GM19043 (cell line): Measurements from ENCODE around the gene KRT27.

Source experiments
- ATAC-seq: cut with Tn5 transposase; IDR thresholded peaks from one replicate; pipeline ENCODE4 v1.9.1; 2021; ENCODE audit warnings: low read depth; ENCODE audit not compliant: unreplicated experiment

KRT27 gene

DNA sequence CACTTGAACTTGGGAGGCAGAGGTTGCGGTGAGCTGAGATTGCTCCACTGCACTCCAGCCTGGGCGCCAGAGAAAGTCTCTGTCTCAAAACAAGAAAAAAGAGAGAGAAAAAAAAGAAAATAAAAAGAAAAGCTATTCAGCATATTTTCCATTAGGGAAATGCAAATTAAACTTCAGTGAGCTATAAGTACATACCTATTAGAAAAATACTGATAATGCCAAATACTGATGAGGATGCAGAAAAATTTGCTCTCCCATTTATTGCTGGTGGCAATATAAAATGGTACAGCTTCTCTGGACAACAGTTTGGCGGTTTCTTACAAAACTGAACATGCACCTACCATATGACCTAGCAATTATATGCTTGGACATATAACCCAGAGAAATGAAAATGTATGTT, 30.3 kb upstream of the KRT27 start:
- ATAC-seq, result no peak

GRCh38 chr17:40810494-40810893, 28.1 kb upstream of the KRT27 start:
- ATAC-seq, result no peak

GRCh38 chr17:40809721-40810421, 27.5 kb upstream of the KRT27 start:
- ATAC-seq, result no peak

DNA sequence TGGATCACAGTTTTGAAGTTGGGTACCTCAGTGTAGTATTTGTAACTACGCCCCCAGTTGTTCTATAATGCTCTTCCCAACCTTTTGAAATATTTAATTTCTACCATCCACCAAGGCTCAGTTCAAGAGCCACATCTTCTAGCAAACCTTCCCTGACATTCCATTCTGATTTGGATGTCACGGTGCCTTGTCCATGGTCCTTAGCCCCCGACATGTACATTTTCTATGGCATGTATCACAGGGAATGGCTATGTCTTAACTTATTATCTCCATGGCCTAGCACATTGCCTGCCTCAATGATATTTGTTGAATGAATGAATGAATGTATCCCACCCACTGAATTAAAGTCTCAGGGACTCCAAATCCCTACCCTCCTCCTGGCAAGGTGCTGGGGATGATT, 23.8 kb upstream of the KRT27 start:
- ATAC-seq, result no peak

- no peak for ATAC-seq
Measured at GRCh38 chr17:40803617-40804082, 21.3 kb upstream of the KRT27 start.

DNA sequence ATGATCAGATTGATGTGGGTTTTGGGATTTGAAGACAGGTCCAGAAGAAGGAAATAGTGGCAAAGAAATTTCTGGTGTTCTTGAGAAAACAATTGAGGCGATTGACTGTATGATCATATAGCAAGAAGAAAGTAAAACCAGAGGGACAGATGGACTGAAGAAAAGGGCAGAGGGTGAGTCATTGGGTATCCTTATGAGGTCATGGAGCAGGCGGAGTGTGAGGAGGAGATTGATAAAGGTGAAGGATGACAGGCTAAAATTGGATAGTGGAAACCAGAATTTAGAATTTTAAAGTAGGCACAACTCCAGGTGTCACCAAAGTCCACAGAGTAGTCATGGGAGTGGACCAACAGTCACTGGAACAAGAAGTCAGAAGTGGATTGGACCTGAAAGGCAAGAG, 18.8 kb upstream of the KRT27 start:
- no peak for ATAC-seq

DNA sequence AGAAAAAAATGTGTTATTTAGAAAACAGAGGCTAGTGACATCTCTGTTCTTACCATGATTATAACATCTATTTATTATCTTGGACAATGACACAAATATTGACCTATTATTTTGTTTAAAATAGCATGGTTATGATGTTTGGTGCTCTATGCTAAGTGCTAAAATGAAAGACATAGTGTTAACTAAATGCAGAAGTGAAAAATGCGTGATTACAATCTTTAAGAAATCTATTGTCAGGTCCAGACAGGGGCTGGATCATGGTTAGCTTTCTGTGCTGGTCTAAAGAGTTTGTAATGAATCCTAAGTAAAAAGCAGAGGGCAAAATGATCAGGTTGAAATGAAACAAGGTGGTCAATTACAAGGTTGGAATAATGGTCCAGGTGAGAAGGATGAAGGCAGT, 18.0 kb upstream of the KRT27 start:
- no peak for ATAC-seq

GRCh38 chr17:40799859-40800258, 17.5 kb upstream of the KRT27 start, which contains the start of gene KRT28:
Gene KRT28, minus strand, starts transcription at chr17:40799959. Its CDS starts 66 bp downstream, at chr17:40799893.
- ATAC-seq, result no peak

- ATAC-seq, result no peak
Measured at GRCh38 chr17:40796846-40797245, 14.5 kb upstream of the KRT27 start.

DNA sequence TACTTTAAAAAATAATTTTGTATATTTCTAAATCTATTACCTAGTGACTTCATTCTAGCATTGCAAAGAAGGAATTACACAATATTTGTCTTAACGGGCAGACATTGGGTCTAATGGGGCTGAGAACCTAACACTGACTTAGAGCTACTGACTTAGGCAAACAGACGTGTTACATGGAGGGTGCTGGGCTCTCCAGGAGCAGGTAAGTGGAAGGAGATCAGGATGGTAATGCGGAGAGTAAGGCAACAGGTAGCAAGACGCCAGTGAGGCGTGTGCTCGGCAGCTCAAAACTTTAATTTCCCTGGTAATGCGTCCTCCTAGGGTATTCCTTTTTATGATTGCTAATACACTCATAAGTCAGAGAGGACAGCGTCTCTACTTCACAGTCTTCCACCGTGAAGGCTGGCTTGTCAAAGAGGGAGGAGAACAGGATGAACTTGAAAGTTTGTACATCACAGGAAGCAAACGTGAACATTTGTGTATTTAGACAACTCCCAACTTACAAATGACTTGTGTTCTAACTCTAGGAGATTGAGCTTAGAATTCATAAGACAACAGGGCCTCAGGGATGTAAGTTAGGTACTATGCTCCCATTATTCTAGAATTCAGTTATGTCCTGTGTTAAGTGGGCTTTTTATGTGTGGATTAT, 12.8 kb upstream of the KRT27 start:
- no peak for ATAC-seq

GRCh38 chr17:40794466-40794865, 12.1 kb upstream of the KRT27 start:
- ATAC-seq, result no peak

GRCh38 chr17:40793832-40794231, 11.5 kb upstream of the KRT27 start:
- ATAC-seq, result no peak

DNA sequence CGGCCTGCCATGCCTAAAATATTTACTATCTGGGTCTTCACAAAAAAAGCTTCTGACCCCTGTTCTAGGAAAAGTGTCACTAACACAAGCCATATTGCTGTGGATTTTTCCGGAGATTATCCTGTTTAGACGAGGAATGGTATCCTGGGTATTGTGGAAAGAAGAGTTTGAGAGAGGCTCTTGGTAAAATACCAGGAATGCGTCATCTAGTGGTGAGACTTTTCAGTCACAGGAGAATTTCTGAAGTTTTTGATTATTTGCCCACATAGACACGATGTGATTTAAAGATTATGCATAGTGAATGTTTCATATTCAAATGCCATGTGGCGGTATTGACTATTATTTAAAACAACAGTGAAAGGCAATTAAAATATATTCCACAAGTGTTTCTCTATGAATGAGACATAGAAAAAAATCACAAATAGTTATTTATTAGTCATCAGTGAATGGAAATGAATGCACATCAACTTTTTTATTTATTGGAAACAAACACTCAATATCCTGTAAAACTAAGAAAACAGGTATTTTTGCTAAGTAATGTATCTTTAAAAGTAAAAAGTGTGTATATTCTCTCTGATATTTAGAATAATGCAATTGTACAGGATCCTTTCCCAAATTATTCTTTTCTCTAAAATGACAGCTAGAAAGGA, 9.6 kb upstream of the KRT27 start:
- no peak for ATAC-seq

DNA sequence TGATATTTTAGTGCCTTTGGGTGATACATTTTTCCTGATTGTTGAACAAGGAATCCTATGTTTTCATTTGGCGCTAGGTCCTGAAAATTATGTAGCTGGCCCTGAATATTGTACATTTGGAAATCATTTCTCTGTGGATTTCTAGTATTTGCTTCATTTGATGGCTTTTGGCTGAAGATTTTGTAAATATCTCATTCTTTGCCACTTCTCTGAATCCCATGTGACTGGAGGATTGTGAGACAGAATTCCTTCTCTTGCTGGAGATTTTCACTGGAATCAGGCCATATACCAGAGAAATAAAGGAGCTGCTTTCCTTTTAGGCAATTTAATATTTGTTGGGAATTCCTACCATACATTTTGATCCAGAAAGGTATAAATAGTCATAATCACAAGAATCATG, 8.8 kb upstream of the KRT27 start:
- ATAC-seq, result no peak

GRCh38 chr17:40779181-40779909, 3.0 kb downstream of the KRT27 start:
- ATAC-seq, result no peak

DNA sequence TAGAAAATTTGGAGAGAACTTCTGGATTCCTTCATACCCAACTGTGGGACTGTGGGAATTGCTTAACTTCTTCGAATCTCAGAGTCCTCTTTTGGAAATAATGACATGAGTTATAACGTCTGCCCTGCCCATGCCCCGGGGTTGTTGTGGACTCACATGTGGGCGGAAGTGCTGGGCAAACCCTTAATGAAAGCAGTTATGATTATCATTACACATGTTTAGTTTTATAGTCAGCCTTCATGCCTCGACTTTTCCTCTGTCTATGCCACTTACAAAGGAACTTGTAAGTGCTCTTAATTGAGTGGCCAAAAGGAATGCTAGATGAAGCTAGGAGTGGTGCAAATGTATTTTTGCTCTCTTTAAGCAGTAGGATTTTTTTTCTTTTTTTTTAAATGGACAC, 3.9 kb downstream of the KRT27 start:
- no peak for ATAC-seq

DNA sequence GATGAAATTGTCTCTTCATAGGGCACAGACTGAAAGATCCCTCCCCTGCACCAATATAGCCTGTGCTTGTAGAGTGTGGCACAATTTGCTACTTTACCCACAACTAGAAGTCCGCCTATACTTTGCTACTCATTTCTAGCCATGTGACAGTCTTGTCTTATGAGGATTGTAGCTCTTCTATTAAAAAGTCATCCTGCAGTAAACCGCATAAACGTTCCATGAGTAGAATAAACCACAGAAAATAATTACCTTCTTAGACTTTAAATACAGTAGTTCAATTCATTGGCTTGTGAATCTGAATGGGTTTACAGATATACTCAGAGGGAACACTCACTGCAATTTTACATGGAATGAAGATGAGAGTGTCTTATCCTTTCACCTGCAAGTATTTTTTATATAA, 4.4 kb downstream of the KRT27 start:
- ATAC-seq, result no peak

- ATAC-seq, result no peak
Measured at GRCh38 chr17:40777459-40777858, 4.9 kb downstream of the KRT27 start.

DNA sequence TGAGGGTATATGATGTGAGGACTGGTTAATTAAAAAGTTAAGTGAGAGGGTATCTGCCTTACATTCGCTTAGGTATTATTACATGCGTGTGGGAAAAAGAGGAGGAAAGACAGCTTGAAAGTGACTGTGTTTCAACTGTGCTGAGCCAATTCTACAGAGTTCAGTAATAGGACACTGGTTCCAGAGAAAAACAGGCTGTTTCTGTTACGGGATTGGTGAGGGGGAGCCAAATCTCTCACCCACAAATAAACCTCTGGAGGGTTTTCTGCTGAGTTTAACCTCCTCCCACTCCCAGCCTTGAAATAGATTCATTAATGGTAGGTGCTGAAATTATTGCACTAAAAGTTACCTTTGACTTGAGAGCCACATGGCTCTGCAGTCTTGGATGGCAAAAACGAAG, 6.4 kb downstream of the KRT27 start:
- ATAC-seq, result no peak

DNA sequence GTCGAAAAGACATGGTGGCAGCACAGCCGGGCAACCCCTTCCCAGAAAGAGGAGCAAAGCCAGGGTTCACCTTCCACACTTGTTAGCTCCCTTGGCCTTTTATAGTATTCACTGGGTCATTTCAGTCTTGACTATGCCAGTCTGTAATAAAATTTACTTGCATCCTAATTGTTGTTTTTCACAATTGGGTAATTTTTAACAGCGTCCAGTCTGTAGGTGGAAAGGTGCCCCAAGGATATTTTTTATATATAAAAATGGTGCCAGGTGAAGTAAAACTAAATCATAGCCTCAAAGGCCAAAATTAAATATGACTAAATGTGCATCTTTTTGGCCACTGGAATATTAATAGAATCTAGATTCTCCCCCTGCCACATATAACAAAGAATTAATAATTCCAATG, 10.2 kb downstream of the KRT27 start, which contains the start of gene KRT26:
Gene KRT26, minus strand, starts transcription at position 101 of the 400 bp plus-strand sequence. Its CDS starts 88 bp downstream, at position 13.
- ATAC-seq, result no peak

DNA sequence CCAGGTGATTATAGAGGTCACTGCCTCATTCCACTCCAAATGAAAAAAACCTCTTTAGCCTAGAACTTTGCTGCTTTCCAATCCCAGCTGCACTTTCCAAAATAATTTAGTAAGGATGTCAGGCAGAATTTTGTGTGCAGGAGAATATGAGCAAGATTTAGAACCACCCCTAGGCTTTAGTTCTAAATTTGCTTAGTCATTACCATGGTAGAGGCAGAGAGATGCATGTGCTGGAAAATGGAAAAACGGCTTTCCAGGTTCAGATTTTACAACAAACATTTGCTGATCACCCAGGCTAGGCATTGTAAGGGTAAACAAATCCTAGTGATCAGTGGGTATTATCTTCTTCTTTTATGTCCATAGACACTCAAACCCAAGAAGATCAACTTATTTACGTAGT, 16.7 kb downstream of the KRT27 start:
- ATAC-seq, result no peak
